Neuronal stem cell (in vitro differentiated cells): Measurements from ENCODE around the gene ZNF512B.

ENCODE experiments used
- DNase-seq: peaks from one replicate; pipeline ENCODE4 v3.0.0-alpha.2; 2013; ENCODE audit warnings: low spot score
- H2AFZ ChIP-seq: one replicate; pipeline ENCODE4 v1.6.1; 2013; ENCODE audit warnings: mild to moderate bottlenecking, low read length, inconsistent platforms
- H2AK5ac ChIP-seq: 2 replicates; pipeline ENCODE4 v1.6.1; 2013; ENCODE audit warnings: low read depth, mild to moderate bottlenecking, inconsistent platforms, low read length, moderate library complexity, mixed read lengths
- H2BK120ac ChIP-seq: 2 replicates; pipeline ENCODE4 v1.6.1; 2013; ENCODE audit warnings: low read depth, mild to moderate bottlenecking, inconsistent platforms, low read length, moderate library complexity, mixed read lengths
- H2BK12ac ChIP-seq: one replicate; pipeline ENCODE4 v1.6.1; 2013; ENCODE audit warnings: low read length, inconsistent platforms
- H2BK15ac ChIP-seq: 2 replicates; pipeline ENCODE4 v1.6.1; 2013; ENCODE audit warnings: mild to moderate bottlenecking, low read length, inconsistent platforms, mixed read lengths
- H2BK5ac ChIP-seq: one replicate; pipeline ENCODE4 v1.6.1; 2013; ENCODE audit warnings: inconsistent platforms, mild to moderate bottlenecking, low read length, moderate library complexity
- H3K14ac ChIP-seq: one replicate; pipeline ENCODE4 v1.6.1; 2013; ENCODE audit warnings: low read length, inconsistent platforms
- H3K18ac ChIP-seq: 2 replicates; pipeline ENCODE4 v1.6.1; 2013; ENCODE audit warnings: low read length, inconsistent platforms
- H3K23ac ChIP-seq: 2 replicates; pipeline ENCODE4 v1.6.1; 2013; ENCODE audit warnings: low read depth, mild to moderate bottlenecking, mixed read lengths, low read length, inconsistent platforms; ENCODE audit not compliant: poor library complexity
- H3K27ac ChIP-seq: replicated peaks from 3 replicates; pipeline ENCODE4 v1.5.1; 2013; ENCODE audit warnings: low read length, inconsistent platforms
- H3K27me3 ChIP-seq, 3 experiments: 2 replicates each; pipeline ENCODE4 v1.6.1; 2013; ENCODE audit warnings: low read length in 3 of 3, mild to moderate bottlenecking in 2 of 3, inconsistent platforms in 1 of 3, low read depth in 1 of 3, mixed read lengths in 1 of 3, moderate library complexity in 1 of 3; ENCODE audit not compliant: control insufficient read depth in 3 of 3, insufficient read depth in 3 of 3
- H3K36me3 ChIP-seq, 2 donors: replicated peaks in 1 of 2; 2 replicates each; pipeline ENCODE4 v1.6.1; 2013; ENCODE audit warnings: low read length in 2 of 2; ENCODE audit not compliant: control insufficient read depth in 2 of 2, insufficient read depth in 2 of 2
- H3K4ac ChIP-seq: 2 replicates; pipeline ENCODE4 v1.6.1; 2013; ENCODE audit warnings: inconsistent platforms, mild to moderate bottlenecking, low read length, moderate library complexity
- H3K4me1 ChIP-seq, 2 donors: 1 replicate in 1 of 2; 2 replicates in 1 of 2; pipeline ENCODE4 v1.6.1; 2013; ENCODE audit warnings: low read length in 2 of 2, low read depth in 1 of 2; ENCODE audit not compliant: control insufficient read depth in 2 of 2, insufficient read depth in 1 of 2
- H3K4me2 ChIP-seq: one replicate; pipeline ENCODE4 v1.6.1; 2013; ENCODE audit warnings: mild to moderate bottlenecking, low read length, inconsistent platforms; ENCODE audit not compliant: insufficient read depth, poor library complexity, severe bottlenecking
- H3K4me3 ChIP-seq, 2 donors: 2 replicates each; pipeline ENCODE4 v1.5.1; 2013; ENCODE audit warnings: low read length in 2 of 2, mild to moderate bottlenecking in 2 of 2, inconsistent platforms in 1 of 2, moderate library complexity in 1 of 2
- H3K79me1 ChIP-seq: one replicate; pipeline ENCODE4 v1.6.1; 2013; ENCODE audit warnings: low read depth, mild to moderate bottlenecking, inconsistent platforms, low read length, moderate library complexity
- H3K9ac ChIP-seq: one replicate; pipeline ENCODE4 v1.6.1; 2013; ENCODE audit warnings: mild to moderate bottlenecking, low read depth, low read length, inconsistent platforms; ENCODE audit not compliant: poor library complexity
- H3K9me3 ChIP-seq, 2 donors: replicated peaks in 1 of 2; 2 replicates each; pipeline versions ENCODE3 to v1.6.1; 2013; ENCODE audit warnings: low read length in 2 of 2, mild to moderate bottlenecking in 2 of 2, inconsistent platforms in 1 of 2, low read depth in 1 of 2, mixed read lengths in 1 of 2, moderate library complexity in 1 of 2; ENCODE audit not compliant: control insufficient read depth in 2 of 2, insufficient read depth in 1 of 2
- H4K8ac ChIP-seq: one replicate; pipeline ENCODE4 v1.6.1; 2013; ENCODE audit warnings: low read depth, mild to moderate bottlenecking, inconsistent platforms, low read length, moderate library complexity
- H4K91ac ChIP-seq: one replicate; pipeline ENCODE4 v1.6.1; 2013; ENCODE audit warnings: low read length, low read depth, mild to moderate bottlenecking, inconsistent platforms; ENCODE audit not compliant: poor library complexity
- WGBS, 2 donors: extraction: QIAGEN DNeasy Blood & Tissue Kit; methylation state at CpG; one replicate each; pipeline ENCODE4 v1.1.7; 2013; ENCODE audit warnings: missing lambda C conversion rate in 2 of 2, mixed read lengths in 1 of 2; ENCODE audit not compliant: insufficient read length in 2 of 2, insufficient replicate concordance in 1 of 2; ENCODE audit errors: extremely low coverage in 2 of 2; 5-methylcytosine and 5-hydroxymethylcytosine counted together

ZNF512B gene

DNA sequence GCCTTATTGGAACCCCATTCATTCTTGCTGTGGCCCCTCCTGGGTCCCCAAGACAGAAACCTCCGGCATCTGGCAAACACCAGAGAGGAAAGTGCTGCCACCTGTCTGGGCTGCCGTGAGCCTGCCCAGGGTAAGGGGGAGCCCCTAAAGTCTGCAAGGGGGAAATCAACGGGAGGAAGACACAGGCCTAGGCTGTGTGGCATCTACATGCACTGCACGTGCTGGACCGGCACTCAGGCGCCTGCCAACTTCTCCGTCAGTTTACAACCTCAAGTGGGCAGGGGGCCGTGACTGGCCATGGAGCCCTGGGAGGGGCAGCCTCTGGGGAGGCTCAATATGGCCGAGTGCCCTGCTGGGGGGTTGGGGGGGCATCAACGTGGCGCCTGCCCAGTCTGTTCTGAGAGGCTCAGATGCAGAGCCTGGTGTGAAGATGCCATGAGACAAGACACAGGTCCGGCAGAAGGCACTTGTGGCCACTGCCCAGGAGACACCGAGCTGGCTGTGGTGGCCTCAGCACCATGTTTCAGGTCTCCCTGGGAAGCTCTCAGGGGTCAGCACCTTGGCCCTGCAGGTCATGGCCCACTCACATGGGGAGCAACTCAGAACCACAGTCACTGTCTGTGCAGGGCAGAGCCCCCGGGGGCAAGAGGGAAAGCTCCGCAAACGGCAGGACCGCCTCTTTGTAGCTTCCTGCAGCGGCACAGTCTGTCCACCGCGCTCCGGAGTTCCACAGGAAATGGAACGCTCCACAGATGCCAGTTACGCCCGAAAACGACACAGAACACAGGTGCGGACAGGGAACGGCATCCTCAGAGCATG is 21.9 kb downstream of the ZNF512B start:
- Histone ChIP-seq H2BK120ac (no peak overlapping the region), H3K18ac (peak overlapping the region; percentile 41), H2BK5ac (peak overlapping the region; percentile 6), H3K9me3 (no peaks in the 10 kb centered on the region), H4K91ac (no peak overlapping the region), H2AK5ac (peak overlapping the region; percentile 53), H3K14ac (no peak overlapping the region), H2BK12ac (peak overlapping the region; percentile 63), H4K8ac (no peak overlapping the region), H3K27ac (no peak overlapping the region), H3K27me3 (no peaks in the 10 kb centered on the region), H3K4me1 (peaks cover 17 to 20% of the 10 kb centered on the region in 2 donors), H3K9ac (peak overlapping the region; percentile 4), H2BK15ac (no peak overlapping the region), H2AFZ (no peak overlapping the region), H3K36me3 (peaks cover 30 to 51% of the 10 kb centered on the region in 2 donors), H3K4ac (no peak overlapping the region), H3K4me2 (no peak overlapping the region), H3K23ac (peak overlapping the region; percentile 57), H3K4me3 (no peak overlapping the region), H3K79me1 (peaks cover 34% of the 10 kb centered on the region)
- WGBS, 2 donors, result no CpG with 5 or more reads among the region's 27 CpGs
- DNase-seq, result no peak

DNA sequence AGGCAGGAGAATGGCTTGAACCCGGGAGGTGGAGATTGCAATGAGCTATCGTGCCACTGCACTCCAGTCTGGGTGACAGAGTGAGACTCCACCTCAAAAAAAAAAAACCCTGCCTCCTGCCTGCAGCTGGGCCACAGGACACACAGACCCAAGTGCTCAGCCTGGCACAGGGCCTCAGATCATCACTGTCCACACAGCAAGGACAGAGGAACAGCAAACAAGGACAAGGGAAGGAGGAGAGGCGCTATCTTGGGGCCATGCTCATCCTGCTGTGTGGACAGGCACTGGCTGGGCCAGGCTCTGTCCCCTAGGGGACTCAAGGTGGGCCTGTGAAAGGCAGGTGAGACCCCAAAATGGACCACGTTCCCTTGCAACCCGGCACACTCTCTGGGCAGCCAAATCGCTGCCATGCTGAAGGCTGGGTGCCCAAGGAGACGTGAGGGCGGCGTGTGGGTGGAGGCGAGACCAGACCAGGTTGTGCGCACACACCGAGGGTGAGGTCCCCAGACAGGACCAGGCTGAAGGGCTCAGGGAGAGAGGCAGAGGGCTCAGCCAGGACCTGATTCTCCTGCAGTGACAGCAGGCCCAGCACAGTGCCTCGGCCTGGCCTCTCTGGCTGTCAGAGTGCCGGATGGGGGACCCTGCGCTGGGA is 22.6 kb downstream of the ZNF512B start:
- Histone ChIP-seq H3K18ac (peak overlapping the region; percentile 38), H3K9me3 (no peaks in the 10 kb centered on the region), H3K14ac (no peak overlapping the region), H4K91ac (no peak overlapping the region), H4K8ac (no peak overlapping the region), H3K23ac (peak overlapping the region; percentile 85), H2BK5ac (peak overlapping the region; percentile 6), H3K4ac (no peak overlapping the region), H3K9ac (no peak overlapping the region), H2BK120ac (no peak overlapping the region), H3K4me2 (no peak overlapping the region), H3K36me3 (peaks cover 27 to 50% of the 10 kb centered on the region in 2 donors), H2AK5ac (no peak overlapping the region), H3K27ac (no peak overlapping the region), H3K4me3 (no peak overlapping the region), H3K27me3 (no peaks in the 10 kb centered on the region), H3K4me1 (peaks cover 17 to 24% of the 10 kb centered on the region in 2 donors), H3K79me1 (peaks cover 28% of the 10 kb centered on the region), H2BK15ac (no peak overlapping the region), H2AFZ (no peak overlapping the region), H2BK12ac (no peak overlapping the region)
- no CpG with 5 or more reads among the region's 15 CpGs for WGBS, 2 donors
- DNase-seq, result no peak

- H3K79me1 ChIP-seq, result peaks cover 24% of the 10 kb centered on the region
- DNase-seq, result no peak
- H2BK120ac ChIP-seq, result no peak overlapping the region
- no peaks in the 10 kb centered on the region for H3K27me3 ChIP-seq
- H3K9me3 ChIP-seq, result no peaks in the 10 kb centered on the region
- no peak overlapping the region for H3K14ac ChIP-seq
- no CpG with 5 or more reads among the region's 39 CpGs for WGBS, 2 donors
- no peak overlapping the region for H2BK15ac ChIP-seq
- H3K4me2 ChIP-seq, result no peak overlapping the region
- no peak overlapping the region for H3K4me3 ChIP-seq
- H4K8ac ChIP-seq, result no peak overlapping the region
- no peak overlapping the region for H3K4ac ChIP-seq
- H3K9ac ChIP-seq, result no peak overlapping the region
- H2AK5ac ChIP-seq, result no peak overlapping the region
- H2AFZ ChIP-seq, result no peak overlapping the region
- H3K23ac ChIP-seq, result no peak overlapping the region
- H2BK5ac ChIP-seq, result no peak overlapping the region
- no peak overlapping the region for H3K18ac ChIP-seq
- peaks cover 17 to 24% of the 10 kb centered on the region in 2 donors for H3K4me1 ChIP-seq
- no peak overlapping the region for H2BK12ac ChIP-seq
- H4K91ac ChIP-seq, result no peak overlapping the region
- peaks cover 27 to 51% of the 10 kb centered on the region in 2 donors for H3K36me3 ChIP-seq
- no peak overlapping the region for H3K27ac ChIP-seq
Observed at GRCh38 chr20:63945921-63946920, 23.5 kb downstream of the ZNF512B start.
